Peyer's patch (tissue), 4 donors: ENCODE results near the gene GOLPH3. TPM values are rescaled to one million over a fixed set of nuclear protein-coding genes. Genes with fewer than 3 reads are reported as not detected.

Source experiments
- DNase-seq, 3 donors: peaks; one replicate each; pipeline ENCODE4 v3.0.0-alpha.2; 2017 to 2019
- H3K27ac ChIP-seq, 4 donors: fragments of 200-600 bp; sonication (generic); one replicate each; pipeline ENCODE4 v1.5.1; 2016 to 2019
- H3K27me3 ChIP-seq, 2 donors: fragments of 200-600 bp; sonication (generic); one replicate each; pipeline ENCODE4 v1.5.1; 2019
- H3K36me3 ChIP-seq, 3 donors: fragments of 200-600 bp; sonication (generic); one replicate each; pipeline ENCODE4 v1.5.1; 2016 to 2019
- H3K4me1 ChIP-seq, 4 donors: fragments of 200-600 bp; sonication (generic); one replicate each; pipeline ENCODE4 v1.5.1; 2016 to 2019
- H3K4me3 ChIP-seq, 4 donors: fragments of 200-600 bp; sonication (generic); 1 replicate in 3 of 4; 2 replicates in 1 of 4; pipeline ENCODE4 v1.5.1; 2016 to 2019; ENCODE audit warnings: mild to moderate bottlenecking in 1 of 4
- H3K9me3 ChIP-seq, 4 donors: fragments of 200-600 bp; sonication (generic); one replicate each; pipeline ENCODE4 v1.5.1; 2016 to 2019; ENCODE audit warnings: mild to moderate bottlenecking in 1 of 4
- POLR2A ChIP-seq, 2 donors: fragments of 450-650 bp; IDR thresholded peaks; one replicate each; pipeline ENCODE4 v1.5.1; 2017; ENCODE audit warnings: antibody characterized with exemption in 2 of 2, mild to moderate bottlenecking in 2 of 2, moderate library complexity in 2 of 2
- total RNA-seq, 4 donors: library from RNA; depleted of rRNA; stranded (reverse); fragments of >200 nt; gene quantifications; one replicate each; pipeline ENCODE4 v1.1.0, GENCODE V29; 2016
- TF ChIP-seq, protein P1 (sequence below), 6 experiments: fragments of 450-650 bp in 4 of 6; fragments of 200-600 bp in 2 of 6; sonication (generic) in 1 of 6; IDR thresholded peaks; one replicate each; pipeline ENCODE4 v1.5.1; 2017 to 2019; ENCODE audit warnings: antibody characterized with exemption in 6 of 6, mild to moderate bottlenecking in 3 of 6, moderate library complexity in 1 of 6

The GOLPH3 gene
- total RNA-seq, 4 donors from 2014 or later: 63.5 to 93.7 (median 75.1) TPM

GRCh38 chr5:32197032-32197431 lies 22.9 kb upstream of the GOLPH3 start:
- H3K36me3 ChIP-seq: no peaks in the 10 kb centered on the region
- peaks cover 0 to 4% (median 0%) of the 10 kb centered on the region in 4 donors for H3K4me1 ChIP-seq
- H3K9me3 ChIP-seq: no peaks in the 10 kb centered on the region
- TF ChIP-seq, protein P1, sequence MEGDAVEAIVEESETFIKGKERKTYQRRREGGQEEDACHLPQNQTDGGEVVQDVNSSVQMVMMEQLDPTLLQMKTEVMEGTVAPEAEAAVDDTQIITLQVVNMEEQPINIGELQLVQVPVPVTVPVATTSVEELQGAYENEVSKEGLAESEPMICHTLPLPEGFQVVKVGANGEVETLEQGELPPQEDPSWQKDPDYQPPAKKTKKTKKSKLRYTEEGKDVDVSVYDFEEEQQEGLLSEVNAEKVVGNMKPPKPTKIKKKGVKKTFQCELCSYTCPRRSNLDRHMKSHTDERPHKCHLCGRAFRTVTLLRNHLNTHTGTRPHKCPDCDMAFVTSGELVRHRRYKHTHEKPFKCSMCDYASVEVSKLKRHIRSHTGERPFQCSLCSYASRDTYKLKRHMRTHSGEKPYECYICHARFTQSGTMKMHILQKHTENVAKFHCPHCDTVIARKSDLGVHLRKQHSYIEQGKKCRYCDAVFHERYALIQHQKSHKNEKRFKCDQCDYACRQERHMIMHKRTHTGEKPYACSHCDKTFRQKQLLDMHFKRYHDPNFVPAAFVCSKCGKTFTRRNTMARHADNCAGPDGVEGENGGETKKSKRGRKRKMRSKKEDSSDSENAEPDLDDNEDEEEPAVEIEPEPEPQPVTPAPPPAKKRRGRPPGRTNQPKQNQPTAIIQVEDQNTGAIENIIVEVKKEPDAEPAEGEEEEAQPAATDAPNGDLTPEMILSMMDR (IDR thresholded peaks at IDR 0.05): no peak
- TF ChIP-seq POLR2A (IDR thresholded peaks at IDR 0.05): no peak
- H3K27me3 ChIP-seq: no peaks in the 10 kb centered on the region
- no peak overlapping the region for H3K4me3 ChIP-seq
- DNase-seq: no peak
- H3K27ac ChIP-seq: no peak overlapping the region

DNA sequence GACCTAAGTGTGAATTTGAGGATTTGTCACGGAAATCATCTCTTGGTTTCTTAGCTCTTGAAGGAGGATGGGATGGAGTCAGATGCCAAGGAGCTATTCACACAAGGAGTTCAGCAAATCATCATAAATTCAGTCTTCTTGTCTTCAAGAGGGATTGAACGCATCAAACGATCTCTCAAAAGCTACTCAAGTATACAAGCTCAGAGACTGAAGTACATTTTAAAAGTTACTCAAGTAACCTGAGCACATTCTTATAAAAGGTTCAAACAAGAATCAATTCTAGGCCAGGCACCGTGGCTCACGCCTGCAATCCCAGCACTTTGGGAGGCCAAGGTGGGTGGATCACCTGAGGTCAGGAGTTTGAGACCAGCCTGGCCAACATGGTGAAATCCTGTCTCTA lies 21.1 kb upstream of the GOLPH3 start:
- no peaks in the 10 kb centered on the region for H3K36me3 ChIP-seq
- no peak for TF ChIP-seq POLR2A (IDR thresholded peaks at IDR 0.05)
- TF ChIP-seq, protein P1 (IDR thresholded peaks at IDR 0.05): no peak
- H3K27ac ChIP-seq: no peak overlapping the region
- no peaks in the 10 kb centered on the region for H3K27me3 ChIP-seq
- no peak overlapping the region for H3K4me3 ChIP-seq
- no peak for DNase-seq
- no peaks in the 10 kb centered on the region for H3K9me3 ChIP-seq
- peaks cover 0 to 4% (median 0%) of the 10 kb centered on the region in 4 donors for H3K4me1 ChIP-seq

GRCh38 chr5:32193591-32193990 lies 19.5 kb upstream of the GOLPH3 start:
- peak; percentile 22 to 81 (median 74) for DNase-seq
- TF ChIP-seq, protein P1 (IDR thresholded peaks at IDR 0.05): no peak
- TF ChIP-seq POLR2A (IDR thresholded peaks at IDR 0.05): no peak
- H3K9me3 ChIP-seq: no peaks in the 10 kb centered on the region
- H3K4me1 ChIP-seq: peaks cover 0 to 4% (median 0%) of the 10 kb centered on the region in 4 donors
- no peaks in the 10 kb centered on the region for H3K36me3 ChIP-seq
- peak overlapping the region in 1 of 4 donors; percentile 12 for H3K27ac ChIP-seq
- H3K27me3 ChIP-seq: no peaks in the 10 kb centered on the region
- no peak overlapping the region for H3K4me3 ChIP-seq

- H3K36me3 ChIP-seq: no peaks in the 10 kb centered on the region
- H3K4me3 ChIP-seq: no peak overlapping the region
- H3K27me3 ChIP-seq: no peaks in the 10 kb centered on the region
- no peak for DNase-seq
- H3K4me1 ChIP-seq: peaks cover 0 to 4% (median 0%) of the 10 kb centered on the region in 4 donors
- H3K27ac ChIP-seq: no peak overlapping the region
- TF ChIP-seq, protein P1 (IDR thresholded peaks at IDR 0.05): no peak
- TF ChIP-seq POLR2A (IDR thresholded peaks at IDR 0.05): no peak
- no peaks in the 10 kb centered on the region for H3K9me3 ChIP-seq
Observed at GRCh38 chr5:32190095-32190494, 16.0 kb upstream of the GOLPH3 start.

- H3K4me3 ChIP-seq: no peak overlapping the region
- no peaks in the 10 kb centered on the region for H3K9me3 ChIP-seq
- no peaks in the 10 kb centered on the region for H3K4me1 ChIP-seq
- DNase-seq: no peak
- H3K36me3 ChIP-seq: no peaks in the 10 kb centered on the region
- TF ChIP-seq, protein P1 (IDR thresholded peaks at IDR 0.05): no peak
- H3K27me3 ChIP-seq: no peaks in the 10 kb centered on the region
- H3K27ac ChIP-seq: no peak overlapping the region
Observed at GRCh38 chr5:32187675-32188074, 13.6 kb upstream of the GOLPH3 start.
